ENCODE measurements around the gene CHMP1A. TPM values are rescaled to one million over a fixed set of nuclear protein-coding genes. Genes with fewer than 3 reads are reported as not detected.
A peak's percentile ranks its signal among the peaks of the same experiment; 100 is the strongest.

Gene CHMP1A
- total RNA-seq, 1 donor from 2014 or later = 65.3 TPM

- Mint-ChIP-seq H3K4me3 (ENCODE audit: unreplicated experiment) (no peak overlapping the region), H3K27me3 (ENCODE audit: low read depth) (no peaks in the 10 kb centered on the region), H3K36me3 (ENCODE audit: low read depth) (peaks cover 16% of the 10 kb centered on the region), H3K27ac (ENCODE audit: unreplicated experiment) (no peak overlapping the region), H3K9me3 (ENCODE audit: low read depth) (no peaks in the 10 kb centered on the region), H3K4me1 (ENCODE audit: low read depth) (peaks cover 15% of the 10 kb centered on the region)
- DNase-seq (ENCODE audit: low spot score) = peak; percentile 2
- TF ChIP-seq CTCF (IDR thresholded peaks at IDR 0.05) = no peak
Observed at GRCh38 chr16:89661215-89661614, 3.7 kb upstream of the CHMP1A start.

GRCh38 chr16:89660146-89660545 is 2.6 kb upstream of the CHMP1A start:
- Mint-ChIP-seq H3K36me3 (ENCODE audit: low read depth) (peaks cover 16% of the 10 kb centered on the region), H3K27me3 (ENCODE audit: low read depth) (no peaks in the 10 kb centered on the region), H3K9me3 (ENCODE audit: low read depth) (no peaks in the 10 kb centered on the region), H3K27ac (ENCODE audit: unreplicated experiment) (no peak overlapping the region), H3K4me1 (ENCODE audit: low read depth) (peaks cover 25% of the 10 kb centered on the region), H3K4me3 (ENCODE audit: unreplicated experiment) (no peak overlapping the region)
- DNase-seq (ENCODE audit: low spot score) = peak; percentile 52
- no peak for TF ChIP-seq CTCF (IDR thresholded peaks at IDR 0.05)

GRCh38 chr16:89658221-89658879 is 842 bp upstream of the CHMP1A start:
- no peak for TF ChIP-seq CTCF (IDR thresholded peaks at IDR 0.05)
- Mint-ChIP-seq H3K4me1 (ENCODE audit: low read depth) (peaks cover 27% of the 10 kb centered on the region), H3K9me3 (ENCODE audit: low read depth) (no peaks in the 10 kb centered on the region), H3K27ac (ENCODE audit: unreplicated experiment) (peak overlapping the region; percentile 78), H3K27me3 (ENCODE audit: low read depth) (no peaks in the 10 kb centered on the region), H3K36me3 (ENCODE audit: low read depth) (peaks cover 11% of the 10 kb centered on the region), H3K4me3 (ENCODE audit: unreplicated experiment) (peak overlapping the region; percentile 87)
- peak; percentile 83 for DNase-seq (ENCODE audit: low spot score)

- Mint-ChIP-seq H3K4me3 (ENCODE audit: unreplicated experiment) (peak overlapping the region; percentile 87), H3K27me3 (ENCODE audit: low read depth) (no peaks in the 10 kb centered on the region), H3K4me1 (ENCODE audit: low read depth) (peaks cover 27% of the 10 kb centered on the region), H3K27ac (ENCODE audit: unreplicated experiment) (peak overlapping the region; percentile 68), H3K36me3 (ENCODE audit: low read depth) (peaks cover 8% of the 10 kb centered on the region), H3K9me3 (ENCODE audit: low read depth) (no peaks in the 10 kb centered on the region)
- TF ChIP-seq CTCF (IDR thresholded peaks at IDR 0.05) = no peak
- DNase-seq (ENCODE audit: low spot score) = peak; percentile 71
Observed at GRCh38 chr16:89656435-89657121, 930 bp downstream of the CHMP1A start.

- peak overlapping the region; percentile 87 for H3K4me3 Mint-ChIP-seq (ENCODE audit: unreplicated experiment)
- H3K27ac Mint-ChIP-seq (ENCODE audit: unreplicated experiment) = no peak overlapping the region
- DNase-seq (ENCODE audit: low spot score) = peak; percentile 59
- H3K9me3 Mint-ChIP-seq (ENCODE audit: low read depth) = no peaks in the 10 kb centered on the region
- no peaks in the 10 kb centered on the region for H3K27me3 Mint-ChIP-seq (ENCODE audit: low read depth)
- TF ChIP-seq CTCF (IDR thresholded peaks at IDR 0.05) = no peak
- H3K36me3 Mint-ChIP-seq (ENCODE audit: low read depth) = peaks cover 2% of the 10 kb centered on the region
- peaks cover 27% of the 10 kb centered on the region for H3K4me1 Mint-ChIP-seq (ENCODE audit: low read depth)
Observed at GRCh38 chr16:89655062-89655643, 2.4 kb downstream of the CHMP1A start.

All from chondrocyte (in vitro differentiated cells).